ENCODE results near the gene DLG2. TPM values are rescaled to one million over a fixed set of nuclear protein-coding genes. Genes with fewer than 3 reads are reported as not detected.

The DLG2 gene
- total and polyA plus RNA-seq, 2 of the 8 experiments (the other 6 are each of a cell fraction or from before 2014, with no cell fraction given): 1.7 to 14.3 TPM

DNA sequence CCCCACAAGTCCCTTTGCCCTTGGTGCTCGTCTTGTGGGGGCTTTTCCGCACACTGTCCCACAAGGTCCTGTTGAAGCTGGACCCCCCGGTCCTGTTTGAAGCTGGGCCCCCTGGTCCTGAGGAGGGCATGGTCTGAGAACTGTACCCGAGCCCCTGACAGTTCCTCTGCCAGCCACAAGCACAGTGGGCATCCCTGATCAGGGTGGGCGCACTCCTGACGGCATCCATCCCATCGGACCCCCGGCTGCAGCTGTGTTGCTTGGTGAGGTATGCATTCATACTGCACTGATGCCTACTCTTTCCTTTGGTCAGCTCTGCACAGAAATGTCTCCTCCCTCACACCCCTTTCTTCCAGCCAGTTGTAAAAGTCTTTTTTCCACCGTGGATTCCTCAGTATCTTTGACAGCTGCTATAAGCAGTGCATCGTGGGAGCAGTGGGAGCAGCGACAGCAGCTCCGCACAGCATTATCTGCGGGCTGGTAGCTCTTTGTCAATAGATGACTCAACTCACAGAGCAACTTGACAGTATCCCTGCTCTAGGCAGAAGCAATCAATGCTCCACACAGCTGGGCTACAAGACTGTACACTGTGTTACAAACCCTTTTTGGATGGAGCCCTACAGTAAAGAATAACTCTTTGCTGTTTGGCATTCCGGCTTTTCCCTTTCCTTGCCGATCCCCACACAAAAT is 1310.1 kb downstream of the DLG2 start (continued):
- TF ChIP-seq ATF2 (IDR thresholded peaks at IDR 0.05; ENCODE audit: low read length): no peak
- no peak for TF ChIP-seq RFX5 (IDR thresholded peaks at IDR 0.05; ENCODE audit: borderline replicate concordance, low read depth, low read length)
- TF ChIP-seq GTF2F1 (IDR thresholded peaks at IDR 0.05; ENCODE audit: borderline replicate concordance, low read depth, low read length): no peak
- no peak for TF ChIP-seq KDM5A (IDR thresholded peaks at IDR 0.05; ENCODE audit: low read length)
- no peak for TF ChIP-seq SP2 (IDR thresholded peaks at IDR 0.05; ENCODE audit: low read length)
- no peak for TF ChIP-seq BRCA1 (IDR thresholded peaks at IDR 0.05; ENCODE audit: low read depth, low read length)
- TF ChIP-seq JUND (IDR thresholded peaks at IDR 0.05; ENCODE audit: low read length): no peak
- no peak for TF ChIP-seq EZH2 (IDR thresholded peaks at IDR 0.05; ENCODE audit: low read depth, low read length, severe bottlenecking)
